Adipose tissue (tissue), 3 donors: ENCODE results near the gene STN1. TPM values are rescaled to one million over a fixed set of nuclear protein-coding genes. Genes with fewer than 3 reads are reported as not detected.

Experiments
- H3K27ac ChIP-seq: one replicate; pipeline ENCODE4 v1.5.1; 2013; ENCODE audit warnings: low read depth, low read length
- WGBS, 3 donors: extraction: QIAGEN DNeasy Blood & Tissue Kit; methylation state at CpG; one replicate each; pipeline ENCODE4 v1.1.7; 2013; 5-methylcytosine and 5-hydroxymethylcytosine counted together
- polyA plus RNA-seq, 3 donors: library from polyadenylated mRNA; stranded (reverse); fragments of 200-250 nt; gene quantifications; one replicate each; pipeline ENCODE4 v1.2.3, GENCODE V29; 2013
- donor health status: healthy with polysubstance abuse.
- donor health status: Bipolar disorder and iron deficiency.
- donor health status: healthy.

Gene STN1
- polyA plus RNA-seq, 3 donors: 17.1 to 20.8 (median 19.1) TPM

- 48 to 72% (median 69%) methylated on average over 18 of the region's 18 CpGs for WGBS, 3 donors
- H3K27ac ChIP-seq: no peak overlapping the region
Measured at GRCh38 chr10:103839872-103840739, 77.9 kb downstream of the STN1 start.

DNA sequence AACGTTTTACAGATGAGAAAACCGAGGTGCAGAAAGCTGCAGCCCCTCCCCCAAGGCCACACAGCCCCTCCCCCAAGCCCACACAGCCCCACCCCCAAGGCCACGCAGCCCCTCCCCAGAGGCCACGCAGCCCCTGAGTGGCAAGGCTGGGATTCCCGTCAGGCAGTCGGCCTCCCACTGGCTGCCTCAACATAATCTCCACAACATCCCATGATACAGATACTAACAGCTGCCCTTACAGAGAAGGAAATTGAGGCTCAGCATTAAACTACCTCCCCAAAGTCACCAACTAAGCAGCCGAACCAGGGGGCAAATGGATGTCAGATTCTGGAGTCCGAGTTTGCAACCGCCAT is 78.5 kb downstream of the STN1 start:
- H3K27ac ChIP-seq: no peak overlapping the region
- 79 to 86% (median 82%) methylated on average over 9 of the region's 9 CpGs for WGBS, 3 donors

DNA sequence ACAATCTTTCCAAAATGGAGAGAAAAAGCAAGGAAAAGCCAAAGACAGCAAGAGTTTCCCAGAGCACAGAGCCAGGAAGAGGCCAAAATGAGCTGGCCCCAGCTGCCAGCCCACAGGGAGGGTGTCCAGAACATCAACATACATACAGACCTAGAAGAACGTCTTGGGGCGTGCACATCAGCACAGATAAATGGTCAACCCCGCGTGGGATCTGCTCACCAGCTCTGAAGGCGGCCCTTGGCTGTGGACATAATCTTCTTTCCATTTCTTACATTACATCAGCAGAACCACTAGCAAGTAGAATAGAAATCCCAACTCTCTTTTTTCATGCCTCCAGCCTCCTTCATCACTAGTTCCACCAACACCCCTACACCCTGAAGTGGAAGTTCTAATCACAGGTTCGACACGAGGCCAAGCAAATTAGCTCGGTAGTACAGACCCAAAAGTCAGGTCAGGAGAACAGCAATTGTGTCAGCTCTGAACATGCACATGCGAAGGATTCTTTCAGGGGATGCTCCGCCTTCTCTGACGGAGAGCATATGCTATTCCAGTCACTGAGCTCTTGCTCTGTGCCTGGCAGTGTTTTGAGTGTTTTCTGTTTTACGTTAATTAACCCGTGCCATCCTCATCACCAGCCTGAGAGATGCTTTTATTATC is 79.0 kb downstream of the STN1 start:
- WGBS, 3 donors: 78 to 88% (median 79%) methylated on average over 13 of the region's 13 CpGs
- H3K27ac ChIP-seq: no peak overlapping the region

DNA sequence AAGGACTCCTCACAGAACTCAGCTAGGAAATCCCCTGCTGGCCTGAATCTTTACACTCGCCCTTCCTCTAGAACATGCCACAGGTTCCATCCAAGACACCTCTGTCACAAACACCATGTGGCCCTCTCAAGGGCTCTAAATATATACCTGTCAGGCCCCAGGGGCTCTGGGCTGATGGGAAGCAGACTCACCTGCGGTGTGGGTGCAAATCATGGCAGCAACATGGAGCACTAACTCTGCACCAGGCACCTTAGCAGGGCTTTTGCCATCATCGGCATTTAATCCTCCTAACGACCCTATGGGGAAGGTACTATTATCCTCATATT is 80.0 kb downstream of the STN1 start:
- H3K27ac ChIP-seq: no peak overlapping the region
- 82 to 90% (median 87%) methylated on average over 4 of the region's 4 CpGs for WGBS, 3 donors

- WGBS, 3 donors: 84 to 89% (median 87%) methylated on average over 10 of the region's 10 CpGs
Measured at GRCh38 chr10:103837370-103838069, 80.5 kb downstream of the STN1 start.

DNA sequence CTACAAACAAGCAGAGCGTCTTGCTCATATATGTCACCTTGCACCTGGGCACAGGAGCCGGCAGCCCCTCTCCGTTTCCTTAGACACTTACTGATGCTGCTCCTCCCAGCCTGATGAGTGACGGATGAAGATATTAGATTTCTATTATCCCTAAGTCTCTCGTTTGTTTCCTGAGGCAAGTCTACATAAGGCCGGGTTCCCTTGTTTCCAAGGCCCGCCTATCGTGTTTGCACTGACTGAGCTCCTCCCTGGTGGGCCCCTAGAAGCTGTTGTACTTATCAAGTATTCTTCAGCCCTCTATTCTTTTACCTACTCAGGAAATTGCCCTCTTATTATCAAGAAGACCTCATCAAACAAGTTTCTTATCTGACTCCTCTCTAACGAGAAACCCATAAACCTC is 81.1 kb downstream of the STN1 start:
- H3K27ac ChIP-seq: no peak overlapping the region
- WGBS, 3 donors: 82 to 90% (median 86%) methylated on average over 9 of the region's 9 CpGs

More at GRCh38 chr10:103837370-103838069, 80.5 kb downstream of the STN1 start:
- H3K27ac ChIP-seq: no peak overlapping the region

DNA sequence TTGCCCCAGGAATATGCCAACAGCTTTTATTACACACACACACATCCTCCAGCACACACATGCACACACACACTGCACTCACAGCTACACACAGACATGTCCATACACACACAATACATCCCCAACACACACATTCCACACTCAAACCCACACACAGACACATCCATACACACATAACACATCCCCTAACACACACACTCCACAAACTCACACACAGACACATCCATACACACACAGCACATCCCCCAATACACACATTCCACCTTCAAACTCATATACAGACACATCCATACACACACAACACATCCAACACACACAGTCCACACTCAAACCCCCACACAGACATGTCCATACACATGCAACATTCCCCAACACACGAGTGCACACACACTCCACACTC is 81.7 kb downstream of the STN1 start:
- no peak overlapping the region for H3K27ac ChIP-seq
- WGBS, 3 donors: 67 to 100% (median 78%) methylated on average over 1 of the region's 1 CpG

DNA sequence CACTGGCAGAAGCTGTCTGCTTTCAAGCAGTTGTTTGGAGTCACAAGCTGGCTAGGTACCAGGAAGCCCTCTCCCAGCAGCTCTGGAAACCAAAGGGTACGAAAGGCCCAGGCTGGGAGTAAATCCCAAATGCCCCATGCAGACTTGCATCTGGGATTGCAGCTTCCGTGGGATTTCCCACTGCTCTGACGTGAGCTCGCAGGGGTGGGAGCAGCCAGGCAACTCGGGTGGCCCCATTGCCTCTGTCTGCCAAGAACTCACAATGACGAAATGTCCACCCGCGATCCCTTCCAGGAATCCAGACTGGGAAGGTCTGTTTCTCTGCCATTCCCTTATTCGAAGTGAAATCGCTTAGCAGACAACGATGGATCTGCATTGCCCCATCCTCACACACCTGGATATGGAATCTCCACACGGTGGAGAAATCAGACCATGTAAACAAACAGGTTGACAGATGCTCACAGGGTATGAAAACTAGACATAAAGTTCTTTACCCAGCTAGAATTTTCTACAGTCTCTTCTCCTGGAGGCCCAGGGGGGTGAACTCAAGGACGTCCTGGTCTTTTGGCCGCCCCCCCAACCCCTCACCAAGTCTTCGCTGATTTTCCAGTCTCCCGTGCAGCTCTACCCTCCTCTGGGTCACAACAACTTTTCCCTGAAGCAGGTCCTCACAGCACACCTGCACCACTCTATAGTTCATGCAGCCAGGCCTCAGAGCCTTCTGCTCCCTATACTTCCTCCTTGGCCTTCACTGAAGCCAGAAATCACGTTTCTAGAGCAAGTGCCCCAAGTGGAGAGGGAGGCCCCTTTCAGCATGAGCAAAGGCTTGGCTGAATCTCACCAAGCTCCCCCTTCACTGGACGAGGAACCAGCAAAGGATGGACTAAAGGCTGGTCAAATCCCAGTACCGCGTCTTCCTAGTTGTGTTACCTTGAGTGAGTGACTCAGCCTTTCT is 82.6 kb downstream of the STN1 start:
- WGBS, 3 donors: 49 to 63% (median 53%) methylated on average over 20 of the region's 20 CpGs
- H3K27ac ChIP-seq: peak overlapping the region; percentile 28

GRCh38 chr10:103834436-103835095 is 83.4 kb downstream of the STN1 start:
- H3K27ac ChIP-seq: peak overlapping the region; percentile 28
- WGBS, 3 donors: 56 to 63% (median 57%) methylated on average over 5 of the region's 5 CpGs

DNA sequence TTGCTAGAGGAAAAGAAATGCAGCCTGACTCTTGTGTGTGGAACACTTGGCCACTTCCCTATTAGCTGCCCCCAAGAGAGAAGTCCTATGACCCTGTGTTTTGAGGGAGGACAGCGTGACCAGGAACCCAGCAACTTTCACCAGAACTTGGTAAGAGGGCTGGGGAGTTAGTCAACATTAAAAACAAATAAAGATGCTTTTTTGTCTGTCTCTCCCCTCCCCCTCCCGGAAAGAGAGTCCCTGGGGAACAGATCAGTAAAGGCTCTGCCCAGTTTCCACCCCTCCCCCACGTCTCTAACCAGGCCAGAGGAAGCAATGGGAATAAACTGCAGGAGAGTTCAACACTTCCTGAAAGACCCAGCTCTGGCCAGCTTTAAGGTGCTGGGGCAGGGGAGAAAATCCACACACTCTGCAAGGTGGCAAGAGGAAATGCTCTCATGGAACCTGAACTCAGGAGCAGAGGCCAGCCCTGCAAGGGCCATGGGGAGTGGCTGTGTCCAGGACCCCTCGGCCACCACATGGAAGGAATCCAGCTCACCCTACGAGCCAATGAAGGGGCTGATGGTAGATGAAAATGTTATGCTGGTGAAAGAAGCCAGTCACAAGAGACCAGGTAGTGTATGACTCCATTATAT is 84.1 kb downstream of the STN1 start:
- WGBS, 3 donors: 40 to 59% (median 46%) methylated on average over 5 of the region's 5 CpGs

GRCh38 chr10:103832806-103833205 is 85.2 kb downstream of the STN1 start:
- WGBS, 3 donors: 81 to 99% (median 82%) methylated on average over 2 of the region's 2 CpGs
- no peak overlapping the region for H3K27ac ChIP-seq

More for the DNA sequence above, 84.1 kb downstream of the STN1 start:
- peak overlapping the region; percentile 15 for H3K27ac ChIP-seq

Other genes with a start within 250 kb of the STN1 start
- 10 to 100 TPM in 2 of 3 donors, 1 to 10 TPM in 1; 3.0 to 61.0 (median 36.1) TPM for gene SH3PXD2A, start 62.6 kb downstream of the STN1 start, polyA plus RNA-seq
- gene SLK, start 49.0 kb upstream of the STN1 start, polyA plus RNA-seq: 10 to 100 TPM in 2 of 3 donors, 1 to 10 TPM in 1; 8.2 to 21.3 (median 17.1) TPM
- 1 to 10 TPM in 1 of 3 donors, under 1 TPM in 2; 0.12 to 1.0 (median 0.45) TPM for gene COL17A1, start 167.7 kb upstream of the STN1 start, polyA plus RNA-seq
- gene SFR1, start 204.0 kb upstream of the STN1 start, polyA plus RNA-seq: 1 to 10 TPM; 3.3 to 9.6 (median 4.2) TPM